Sigmoid colon (tissue), 4 donors: ENCODE results near the gene GSK3B.

Experiments
- CTCF ChIP-seq, 4 experiments: fragments of 450-650 bp in 3 of 4; fragments of 200-600 bp in 1 of 4; IDR thresholded peaks; one replicate each; pipeline ENCODE4 v1.5.1; 2016 to 2019; ENCODE audit warnings: antibody characterized with exemption in 4 of 4, mild to moderate bottlenecking in 3 of 4, moderate library complexity in 2 of 4
- POLR2A ChIP-seq, 2 donors: fragments of 450-650 bp; IDR thresholded peaks; one replicate each; pipeline ENCODE4 v1.6.1; 2016; ENCODE audit warnings: antibody characterized with exemption in 2 of 2, mild to moderate bottlenecking in 2 of 2, moderate library complexity in 2 of 2
- POLR2AphosphoS5 ChIP-seq, 4 donors: sonication (generic); formaldehyde crosslinking; IDR thresholded peaks; one replicate each; pipeline ENCODE4 v1.6.1; 2017; ENCODE audit warnings: antibody characterized with exemption in 4 of 4

- no peak for TF ChIP-seq POLR2AphosphoS5 (IDR thresholded peaks at IDR 0.05)
- TF ChIP-seq CTCF (IDR thresholded peaks at IDR 0.05), result no peak
- TF ChIP-seq POLR2A (IDR thresholded peaks at IDR 0.05), result no peak
These were observed 235.3 kb downstream of the GSK3B start for GRCh38 chr3:119858957-119859356.
